ENCODE data around the gene NRTN. TPM values are rescaled to one million over a fixed set of nuclear protein-coding genes. Genes with fewer than 3 reads are reported as not detected.

NRTN gene
- total RNA-seq, 1 experiment from 2014 or later, result 4.6 TPM

DNA sequence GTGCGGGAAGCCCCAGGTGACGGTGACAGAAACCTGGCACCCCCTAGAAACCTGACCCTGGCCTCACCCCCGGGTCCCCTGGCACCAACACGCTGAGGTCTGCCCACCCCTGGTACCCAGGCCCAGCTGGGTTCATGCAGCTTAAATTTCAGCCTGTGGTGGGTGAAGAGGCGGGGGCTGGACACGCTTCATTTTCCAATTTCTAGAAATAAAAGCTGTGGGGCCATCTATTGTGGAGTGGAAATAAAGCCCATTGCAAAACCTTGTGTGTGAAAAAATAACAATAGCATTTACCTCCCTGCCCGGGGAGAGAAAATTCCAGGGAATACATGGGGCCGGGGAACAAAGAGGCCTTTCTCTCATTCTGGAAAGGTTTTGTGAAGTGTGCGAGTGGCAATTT lies 73.0 kb downstream of the NRTN start:
- Histone ChIP-seq H3K4me1 (ENCODE audit: insufficient read depth, low read length) (no peaks in the 10 kb centered on the region), H3K9ac (ENCODE audit: extremely low read depth, insufficient read length, low read length) (no peak overlapping the region), H3K27me3 (ENCODE audit: insufficient read depth, low read length) (no peaks in the 10 kb centered on the region), H4K91ac (ENCODE audit: insufficient read length, low read depth, low read length) (no peak overlapping the region), H2BK12ac (ENCODE audit: insufficient read length, low read depth, low read length) (no peak overlapping the region), H3K4ac (ENCODE audit: low read depth, low read length) (no peak overlapping the region), H4K5ac (ENCODE audit: insufficient read length, low read depth, low read length) (no peak overlapping the region), H2BK5ac (ENCODE audit: insufficient read length, low read length) (no peak overlapping the region), H4K8ac (replicated peaks; ENCODE audit: insufficient read length, low read depth, low read length) (no peak overlapping the region), H2BK120ac (ENCODE audit: low read depth, low read length, poor library complexity, severe bottlenecking) (no peak overlapping the region), H3K27ac (ENCODE audit: insufficient read length, low read depth, low read length) (no peak overlapping the region), H3K23me2 (ENCODE audit: insufficient read length, low read depth, low read length, poor library complexity, severe bottlenecking) (no peaks in the 10 kb centered on the region), H2AFZ (ENCODE audit: low read length) (no peak overlapping the region), H3K23ac (ENCODE audit: insufficient read length, low read depth, low read length) (no peak overlapping the region), H3K18ac (ENCODE audit: insufficient read length, low read depth, low read length) (no peak overlapping the region), H3K14ac (ENCODE audit: insufficient read depth, low read length) (no peak overlapping the region), H2BK15ac (ENCODE audit: low read depth, low read length) (no peak overlapping the region), H3K79me1 (ENCODE audit: insufficient read depth, low read depth, low read length, poor library complexity, severe bottlenecking) (no peaks in the 10 kb centered on the region), H3T11ph (ENCODE audit: low read length) (no peak overlapping the region), H3K56ac (ENCODE audit: insufficient read length, low read depth, low read length) (no peak overlapping the region), H3K79me2 (ENCODE audit: insufficient read depth, low read length) (no peaks in the 10 kb centered on the region), H2AK5ac (ENCODE audit: insufficient read length, low read length) (no peak overlapping the region), H3K9me3 (ENCODE audit: control insufficient read depth, low read depth, low read length) (no peaks in the 10 kb centered on the region), H4K20me1 (ENCODE audit: control insufficient read depth, insufficient read depth, insufficient read length) (no peaks in the 10 kb centered on the region), H3K4me2 (ENCODE audit: insufficient read depth, insufficient read length, low read length) (no peak overlapping the region), H2BK20ac (ENCODE audit: low read depth, low read length, poor library complexity, severe bottlenecking) (no peak overlapping the region)
- WGBS (ENCODE audit: extremely low coverage, insufficient read length, low lambda C conversion rate), result no CpG with 5 or more reads among the region's 9 CpGs
- TF ChIP-seq, protein P1, sequence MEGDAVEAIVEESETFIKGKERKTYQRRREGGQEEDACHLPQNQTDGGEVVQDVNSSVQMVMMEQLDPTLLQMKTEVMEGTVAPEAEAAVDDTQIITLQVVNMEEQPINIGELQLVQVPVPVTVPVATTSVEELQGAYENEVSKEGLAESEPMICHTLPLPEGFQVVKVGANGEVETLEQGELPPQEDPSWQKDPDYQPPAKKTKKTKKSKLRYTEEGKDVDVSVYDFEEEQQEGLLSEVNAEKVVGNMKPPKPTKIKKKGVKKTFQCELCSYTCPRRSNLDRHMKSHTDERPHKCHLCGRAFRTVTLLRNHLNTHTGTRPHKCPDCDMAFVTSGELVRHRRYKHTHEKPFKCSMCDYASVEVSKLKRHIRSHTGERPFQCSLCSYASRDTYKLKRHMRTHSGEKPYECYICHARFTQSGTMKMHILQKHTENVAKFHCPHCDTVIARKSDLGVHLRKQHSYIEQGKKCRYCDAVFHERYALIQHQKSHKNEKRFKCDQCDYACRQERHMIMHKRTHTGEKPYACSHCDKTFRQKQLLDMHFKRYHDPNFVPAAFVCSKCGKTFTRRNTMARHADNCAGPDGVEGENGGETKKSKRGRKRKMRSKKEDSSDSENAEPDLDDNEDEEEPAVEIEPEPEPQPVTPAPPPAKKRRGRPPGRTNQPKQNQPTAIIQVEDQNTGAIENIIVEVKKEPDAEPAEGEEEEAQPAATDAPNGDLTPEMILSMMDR (conservative IDR thresholded peaks at IDR 0.05), result no peak
- no peak overlapping the region for H3K4me3 Mint-ChIP-seq
- no peaks in the 10 kb centered on the region; a peak in 1 of 7 replicates for H3K36me3 Mint-ChIP-seq (ENCODE audit: insufficient read depth in 1 of 3, low read depth in 3 of 3)
- DNase-seq, result no peak
- no peaks in the 10 kb centered on the region; a peak in 1 of 5 replicates for H3K9me3 Mint-ChIP-seq
- peaks cover 19% of the 10 kb centered on the region for H3K27me3 Mint-ChIP-seq (ENCODE audit: low read depth)
- H3K4me1 Mint-ChIP-seq, result peaks cover 13 to 30% of the 10 kb centered on the region in 2 experiments
- H3K27ac Mint-ChIP-seq, result no peak overlapping the region

Other genes starting within 250 kb of the NRTN start
- gene TINCR, start 237.1 kb upstream of the NRTN start, total RNA-seq (2021), result 0.17 and 0.18 TPM in 2 replicates
- 70.3 and 76.1 TPM in 2 replicates for gene SAFB2, start 182.3 kb upstream of the NRTN start, total RNA-seq (2021)
- 107 and 110 TPM in 2 replicates for gene SAFB, start 182.0 kb upstream of the NRTN start, total RNA-seq (2021)
- 23.4 and 23.8 TPM in 2 replicates for gene MICOS13, start 124.6 kb upstream of the NRTN start, total RNA-seq (2021)
- gene HSD11B1L, start 124.0 kb upstream of the NRTN start, total RNA-seq (2021), result 8.0 and 9.3 TPM in 2 replicates
- gene RPL36, start 114.8 kb upstream of the NRTN start, total RNA-seq (2021), result 1,066 and 1,074 TPM in 2 replicates
- gene LONP1, start 84.9 kb upstream of the NRTN start, total RNA-seq (2021), result 108 and 113 TPM in 2 replicates
- not detected in 2 replicates for gene CATSPERD, start 84.4 kb upstream of the NRTN start, total RNA-seq (2021)
- 7.1 and 8.1 TPM in 2 replicates for gene PRR22, start 20.3 kb upstream of the NRTN start, total RNA-seq (2021)
- gene DUS3L, start 13.9 kb upstream of the NRTN start, total RNA-seq (2021), result 61.8 and 67.0 TPM in 2 replicates
- gene FUT6, start 34.6 kb downstream of the NRTN start, total RNA-seq (2021), result 0.13 TPM in 1 of 2 replicates, not detected in the other
- gene FUT3, start 46.4 kb downstream of the NRTN start, total RNA-seq (2021), result not detected in 2 replicates
- not detected in 2 replicates for gene FUT5, start 65.5 kb downstream of the NRTN start, total RNA-seq (2021)
- gene NDUFA11, start 98.7 kb downstream of the NRTN start, total RNA-seq (2021), result 282 TPM in 2 replicates
- gene VMAC, start 99.8 kb downstream of the NRTN start, total RNA-seq (2021), result 1.9 and 2.2 TPM in 2 replicates
- 2.3 and 2.5 TPM in 2 replicates for gene CAPS, start 109.2 kb downstream of the NRTN start, total RNA-seq (2021)
- 86.5 and 89.9 TPM in 2 replicates for gene RANBP3, start 173.1 kb downstream of the NRTN start, total RNA-seq (2021)

Data from H9 (cell line).